GM12874 (cell line): ENCODE results near the gene NUP155.

Experiments
- CTCF ChIP-seq: IDR thresholded peaks from 2 replicates; pipeline ENCODE4 v1.5.1; 2011; ENCODE audit warnings: low read depth, mild to moderate bottlenecking, control low read depth, low read length, moderate library complexity; ENCODE audit not compliant: insufficient read depth

Gene NUP155

GRCh38 chr5:37310360-37310759 is 60.5 kb downstream of the NUP155 start:
- TF ChIP-seq CTCF, result no peak

GRCh38 chr5:37308793-37309192 is 62.1 kb downstream of the NUP155 start:
- TF ChIP-seq CTCF, result no peak

GRCh38 chr5:37304888-37305287 is 66.0 kb downstream of the NUP155 start:
- no peak for TF ChIP-seq CTCF

- TF ChIP-seq CTCF, result no peak
These were observed 87.6 kb downstream of the NUP155 start for GRCh38 chr5:37283214-37283820.

DNA sequence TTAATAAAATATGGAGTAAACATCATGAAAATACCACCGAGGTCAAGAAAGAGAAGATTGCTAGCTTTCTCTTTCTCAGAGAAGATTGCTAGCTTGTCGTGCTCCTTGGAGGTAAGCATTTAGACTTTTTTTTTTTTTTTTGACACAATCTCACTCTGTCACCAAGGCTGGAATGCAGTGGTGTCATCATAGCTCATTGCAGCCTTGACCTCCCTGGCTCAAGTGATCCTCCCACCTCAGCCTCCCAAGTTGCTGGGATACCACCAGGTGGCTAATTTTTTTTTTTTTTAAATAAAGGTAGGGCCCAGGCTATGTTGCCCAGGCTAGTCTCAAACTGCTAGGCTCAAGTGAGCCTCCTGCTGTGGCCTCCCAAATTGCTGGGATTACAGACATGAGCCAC is 95.4 kb downstream of the NUP155 start:
- no peak for TF ChIP-seq CTCF

GRCh38 chr5:37272511-37272910 is 98.4 kb downstream of the NUP155 start:
- TF ChIP-seq CTCF, result no peak

GRCh38 chr5:37255774-37256358 is 115.0 kb downstream of the NUP155 start:
- TF ChIP-seq CTCF, result no peak
